ENCODE results near the gene COPZ2.

GRCh38 chr17:48056879-48057278 lies 19.3 kb upstream of the COPZ2 start:
- TF ChIP-seq YY1 (IDR thresholded peaks at IDR 0.05; ENCODE audit: insufficient read depth, insufficient read length) (no peak), ZNF274 (IDR thresholded peaks at IDR 0.05; ENCODE audit: low read depth, low read length) (no peak), SUZ12 (IDR thresholded peaks at IDR 0.05; ENCODE audit: extremely low read depth, insufficient read depth, insufficient read length) (no peak)

Data from NT2/D1 (cell line).